ENCODE measurements around the gene IGF1R.

Gene IGF1R

GRCh38 chr15:98711810-98712209 is 63.5 kb downstream of the IGF1R start:
- no peak for DNase-seq

DNA sequence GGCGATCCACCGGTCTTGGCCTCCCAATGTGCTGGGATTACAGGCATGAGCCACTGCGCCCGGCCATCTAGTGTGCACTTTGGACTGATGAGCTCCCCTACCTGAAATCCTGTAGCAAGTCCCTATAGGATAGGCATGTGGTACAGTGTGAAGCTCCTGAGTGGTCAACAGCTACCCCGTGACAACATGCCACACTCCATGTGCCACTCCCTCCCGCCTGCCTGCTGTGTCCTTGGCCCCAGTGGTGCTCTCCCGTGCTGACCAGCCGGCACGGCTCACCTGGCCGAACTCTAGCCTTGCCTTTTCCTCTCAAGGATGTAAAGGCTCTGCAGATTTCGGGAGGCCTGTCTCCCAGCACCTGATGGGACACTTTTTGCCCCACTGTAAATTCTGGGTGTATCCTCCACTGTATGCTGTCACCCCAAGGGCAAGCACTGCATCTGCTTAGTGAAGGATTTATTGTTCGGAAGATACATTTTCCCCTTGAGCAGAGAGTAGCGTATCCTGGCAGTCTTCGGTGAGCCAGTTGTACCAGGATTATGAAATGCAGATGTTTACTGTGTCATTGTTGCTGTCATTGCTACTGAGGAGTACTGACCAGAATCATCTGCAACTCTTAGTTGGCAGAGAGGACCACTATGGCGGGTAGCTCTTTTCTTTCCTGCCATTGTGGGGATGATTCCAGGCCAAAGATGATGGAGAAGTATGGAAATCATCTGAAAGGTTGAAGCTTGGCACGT is 64.7 kb downstream of the IGF1R start:
- DNase-seq, result no peak

DNA sequence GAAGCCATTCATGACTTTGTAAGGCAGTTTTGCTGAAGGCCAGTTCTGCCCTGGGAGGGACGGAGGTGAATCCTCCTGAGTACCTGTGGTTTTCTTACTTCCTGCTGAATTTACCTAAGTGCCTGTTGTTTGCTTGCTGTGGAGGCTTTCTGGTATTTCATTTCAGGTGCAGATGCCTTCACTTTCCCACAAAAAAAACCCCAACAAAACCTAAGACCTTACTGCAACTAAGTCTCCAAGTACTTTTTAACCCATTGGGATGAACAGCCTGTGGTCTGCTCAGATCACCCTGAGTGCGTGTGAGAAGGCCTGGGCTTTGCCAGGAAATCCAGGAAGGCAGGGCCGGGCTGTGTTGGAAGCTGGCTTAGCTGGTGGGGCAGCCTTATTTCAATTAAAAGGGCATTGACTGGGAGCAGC is 65.3 kb downstream of the IGF1R start:
- no peak for DNase-seq

DNA sequence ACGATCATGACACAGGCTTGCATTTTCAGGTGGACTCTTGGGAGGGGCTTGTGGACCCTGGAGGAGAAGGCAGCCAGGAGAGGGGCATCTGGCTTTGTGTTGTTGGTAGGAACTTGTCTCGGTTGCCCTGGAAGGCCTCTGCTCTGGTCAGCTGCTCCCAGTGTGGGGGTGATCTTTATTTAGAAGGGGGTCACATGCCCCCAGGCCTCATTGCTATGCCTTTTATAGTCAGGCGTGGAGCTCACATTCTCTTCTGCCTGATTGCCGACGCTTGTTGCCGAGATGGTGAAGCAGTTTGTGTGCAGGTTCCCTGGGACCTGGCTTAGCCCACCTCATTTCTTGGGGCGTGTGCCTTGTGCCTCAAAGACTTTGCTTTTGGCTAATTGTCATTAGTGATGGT is 66.6 kb downstream of the IGF1R start:
- DNase-seq, result no peak

- no peak for DNase-seq
Observed at GRCh38 chr15:98715401-98715800, 67.1 kb downstream of the IGF1R start.

- no peak for DNase-seq
Observed at GRCh38 chr15:98715890-98716443, 67.6 kb downstream of the IGF1R start.

- no peak for DNase-seq
Observed at GRCh38 chr15:98717371-98717770, 69.0 kb downstream of the IGF1R start.

DNA sequence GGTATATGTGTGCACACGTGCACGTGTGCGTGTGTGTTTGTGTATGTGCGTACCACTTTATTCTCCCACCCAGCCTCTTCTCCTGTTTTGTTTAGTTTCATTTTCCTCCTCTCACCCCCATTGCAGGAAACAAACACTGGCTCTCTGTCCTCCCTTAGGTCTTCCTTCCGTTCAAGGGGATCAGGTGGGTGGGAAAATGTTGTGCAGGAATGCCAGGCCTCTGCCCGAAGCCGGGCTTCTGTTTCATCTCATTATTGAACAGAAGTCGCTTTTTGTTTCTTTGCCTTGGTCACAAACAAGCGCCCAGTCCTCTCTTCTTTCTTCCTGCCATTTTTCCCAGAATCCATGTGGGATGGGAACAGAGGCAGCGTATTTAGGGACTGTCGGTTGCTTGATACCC is 69.6 kb downstream of the IGF1R start:
- DNase-seq, result no peak

DNA sequence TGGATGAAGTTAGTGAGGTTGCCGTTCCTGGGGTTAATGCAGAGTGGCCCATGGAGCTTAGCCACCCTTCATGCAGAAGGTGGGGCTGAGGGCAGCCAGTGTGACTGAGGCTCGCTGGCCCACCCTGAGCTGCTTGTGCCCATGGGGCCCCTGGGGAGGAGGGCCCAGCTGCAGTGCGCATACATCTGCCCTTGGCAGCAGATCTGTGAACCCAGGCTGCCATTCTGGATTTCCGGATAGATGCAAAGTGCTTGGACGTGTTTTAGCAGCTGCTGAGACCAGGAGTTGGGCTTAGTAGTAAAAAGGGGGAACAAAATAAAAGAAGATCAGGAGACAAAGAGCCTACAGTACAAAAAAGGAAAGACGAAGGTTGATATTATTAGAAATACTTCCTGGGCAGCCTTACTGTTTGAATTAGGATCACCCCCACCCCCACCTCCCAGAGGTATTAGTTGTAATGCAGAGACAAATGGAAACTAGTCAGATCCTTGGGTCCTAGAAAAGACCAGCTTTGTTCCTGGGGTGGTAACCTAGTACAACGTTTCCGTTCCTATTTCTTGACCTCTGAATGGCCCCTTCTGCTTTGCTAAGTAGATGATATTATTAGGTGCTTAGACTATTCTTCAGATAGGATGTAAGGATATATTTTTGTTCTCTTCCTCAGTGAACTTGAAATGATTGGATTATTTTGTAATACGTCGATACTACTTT is 70.2 kb downstream of the IGF1R start:
- DNase-seq, result no peak

DNA sequence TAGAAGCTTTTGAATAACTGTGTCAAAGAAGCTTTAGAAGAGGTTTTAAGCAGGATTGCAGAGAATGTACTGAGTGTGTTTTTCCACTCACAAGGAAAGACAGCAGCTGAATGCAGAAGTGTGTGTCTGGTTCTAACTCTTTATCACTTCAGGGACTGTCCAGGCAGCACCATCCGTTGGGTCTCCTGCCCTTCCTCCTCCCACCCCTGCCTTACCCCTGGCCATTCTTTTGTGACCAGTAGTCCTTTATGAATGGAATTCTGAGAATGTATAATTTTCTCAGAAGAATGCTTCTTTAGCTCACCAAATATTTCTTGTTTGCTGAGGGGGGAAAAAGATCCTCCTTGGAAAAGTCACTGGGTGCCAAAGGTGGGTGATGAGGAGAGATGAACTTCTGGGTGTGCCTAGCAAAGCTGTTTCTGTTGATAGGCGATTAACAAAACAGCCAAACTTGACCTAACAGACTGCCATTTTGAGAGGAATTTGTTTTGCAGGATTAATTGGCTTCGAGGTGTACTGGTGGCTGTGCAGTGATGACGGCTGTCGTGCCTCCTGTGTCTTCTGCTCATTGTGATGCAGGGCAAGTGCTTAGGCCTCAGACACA is 70.9 kb downstream of the IGF1R start:
- peak; percentile 39 for DNase-seq

GRCh38 chr15:98720031-98720430 is 71.7 kb downstream of the IGF1R start:
- no peak for DNase-seq

GRCh38 chr15:98720577-98721565 is 72.5 kb downstream of the IGF1R start:
- peak; percentile 24 for DNase-seq

DNA sequence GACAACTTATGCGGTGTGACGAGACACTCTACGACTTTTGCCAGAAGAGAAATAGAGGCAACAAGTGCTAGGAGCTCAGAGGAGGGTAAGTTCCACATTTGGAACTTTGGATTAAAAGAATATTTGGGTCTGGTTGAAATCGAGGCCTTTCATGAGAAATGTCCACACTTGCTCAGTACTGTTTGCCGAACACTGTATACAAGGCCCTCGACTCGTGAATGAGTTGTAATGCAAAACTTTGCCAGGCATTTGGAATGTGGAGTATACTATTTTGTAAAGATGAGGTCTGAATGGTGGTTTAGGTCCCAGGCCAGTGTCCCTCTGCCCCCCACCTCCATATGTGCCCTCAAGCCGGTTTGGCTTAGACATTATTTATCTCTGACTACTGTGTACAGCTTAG is 73.9 kb downstream of the IGF1R start:
- no peak for DNase-seq

DNA sequence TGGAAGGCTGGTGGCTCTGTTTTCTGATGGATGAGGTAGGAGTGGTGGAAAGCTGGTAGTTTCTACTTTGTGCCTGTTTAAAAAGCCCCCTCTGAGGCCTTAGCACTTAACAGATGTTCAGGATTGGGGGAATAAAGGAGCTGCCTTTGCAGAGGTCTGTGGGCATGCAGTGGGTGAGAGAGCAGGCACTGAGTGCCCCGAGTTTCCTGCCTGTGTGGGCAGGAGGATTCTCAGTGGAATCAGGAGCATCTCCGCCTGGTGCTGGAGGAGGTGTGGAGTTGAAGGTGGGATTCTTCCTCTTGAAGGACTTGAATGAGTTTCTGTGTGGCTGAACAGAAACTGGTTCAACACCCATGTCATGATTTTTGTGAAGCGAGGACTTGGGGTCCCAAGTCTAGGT is 74.3 kb downstream of the IGF1R start:
- no peak for DNase-seq

DNA sequence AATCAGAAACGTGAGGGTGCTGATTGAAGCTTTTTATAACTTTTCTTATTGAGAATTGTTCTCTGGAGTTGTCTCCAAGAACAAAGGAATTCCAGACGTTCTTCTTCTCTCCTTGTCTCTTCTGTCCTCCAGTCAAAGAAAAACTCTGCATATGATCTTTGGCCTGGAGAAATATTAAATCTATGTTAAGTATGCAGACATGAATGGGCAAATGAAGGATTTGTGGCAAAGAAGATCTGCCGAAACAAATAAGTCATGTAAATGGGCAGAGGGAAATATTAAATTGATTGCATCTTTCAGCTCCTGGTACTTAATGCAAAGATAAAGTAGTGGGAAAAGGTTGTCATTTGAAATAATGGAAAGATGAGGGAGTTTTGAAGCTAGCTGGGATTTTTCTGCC is 74.9 kb downstream of the IGF1R start:
- peak; percentile 62 for DNase-seq

DNA sequence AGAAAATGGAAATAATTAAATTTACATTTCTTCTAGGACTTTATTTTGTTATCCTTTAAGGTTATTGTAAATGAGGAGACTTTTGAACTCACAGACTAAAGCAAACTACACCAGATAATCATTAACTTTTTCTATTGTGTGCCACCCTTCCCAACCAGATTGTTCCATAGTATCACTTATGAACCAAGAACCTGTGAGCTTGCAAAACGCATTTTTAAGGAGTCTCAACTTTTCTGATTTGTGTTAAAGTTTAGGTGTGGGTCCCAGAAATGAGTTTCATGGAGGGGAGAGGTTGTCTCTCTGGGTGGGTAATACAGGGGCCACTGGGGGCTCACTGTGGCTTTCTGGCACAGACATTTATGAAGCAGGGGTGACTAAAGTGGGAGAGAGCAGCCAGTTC is 75.7 kb downstream of the IGF1R start:
- DNase-seq, result no peak

DNA sequence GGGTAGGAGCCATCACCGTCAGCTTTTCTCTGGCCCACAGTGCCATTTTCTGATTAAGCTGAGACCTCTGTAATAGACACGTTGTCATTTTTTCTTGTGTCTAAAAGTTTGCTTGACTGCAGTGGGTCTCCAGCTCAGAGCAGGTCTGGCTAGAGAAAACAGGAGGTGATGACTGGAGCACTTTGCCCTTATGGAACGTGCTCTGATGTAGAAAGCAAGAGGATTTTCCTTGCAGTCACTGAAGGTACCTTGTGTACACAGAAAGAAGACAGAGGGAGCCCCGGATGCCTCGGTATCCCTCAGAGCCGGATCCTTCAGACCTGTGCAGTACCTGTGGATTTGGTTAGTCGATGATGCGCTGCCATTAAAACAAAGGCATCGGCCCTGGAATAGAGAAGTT is 76.2 kb downstream of the IGF1R start:
- DNase-seq, result no peak

- no peak for DNase-seq
Observed at GRCh38 chr15:98725874-98726273, 77.5 kb downstream of the IGF1R start.

DNA sequence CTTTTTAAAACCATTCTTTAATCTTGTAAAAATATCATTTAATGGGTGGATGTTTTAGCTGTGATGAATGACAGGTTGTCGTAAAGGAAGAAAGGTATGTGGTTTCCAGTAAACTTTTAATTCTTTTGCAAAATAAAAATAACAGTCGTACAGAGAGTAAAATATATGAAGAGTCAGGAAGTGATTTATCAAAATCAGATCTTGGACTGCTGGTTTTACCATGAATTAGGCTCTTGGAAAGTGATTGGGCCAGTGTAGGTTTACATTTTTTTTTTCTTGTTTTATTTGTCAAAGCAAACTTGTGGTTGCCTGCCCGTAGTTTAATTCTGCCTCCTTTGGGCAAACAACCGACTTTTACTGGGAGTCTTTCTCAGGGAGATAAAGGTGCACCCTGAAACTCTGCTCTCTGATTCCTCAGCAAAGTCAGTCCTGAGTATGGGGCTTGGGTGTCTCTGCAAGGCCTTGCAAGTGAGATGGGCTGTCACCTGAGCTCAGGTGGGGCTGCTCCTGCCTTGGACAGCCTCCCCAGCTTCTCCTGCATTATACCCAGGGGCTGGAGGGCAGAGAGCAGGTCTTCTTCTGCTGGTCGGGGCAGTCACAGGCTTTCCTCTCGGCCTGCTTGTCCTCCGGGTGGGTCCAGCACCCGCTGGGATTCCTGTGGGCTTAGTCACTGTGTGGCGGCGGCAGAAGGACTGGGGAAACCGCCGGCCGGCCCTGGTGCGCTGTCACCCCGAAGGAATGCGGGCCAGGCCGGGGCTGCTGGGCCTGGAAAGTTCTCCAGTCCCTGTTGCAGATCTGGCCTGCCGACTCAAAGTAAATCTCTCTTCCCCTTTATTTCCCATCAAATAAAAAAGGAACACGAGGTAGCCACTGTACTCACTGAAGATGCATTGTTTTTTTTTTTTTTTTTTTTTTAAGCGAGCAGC is 79.0 kb downstream of the IGF1R start:
- peak; percentile 96 for DNase-seq

DNA sequence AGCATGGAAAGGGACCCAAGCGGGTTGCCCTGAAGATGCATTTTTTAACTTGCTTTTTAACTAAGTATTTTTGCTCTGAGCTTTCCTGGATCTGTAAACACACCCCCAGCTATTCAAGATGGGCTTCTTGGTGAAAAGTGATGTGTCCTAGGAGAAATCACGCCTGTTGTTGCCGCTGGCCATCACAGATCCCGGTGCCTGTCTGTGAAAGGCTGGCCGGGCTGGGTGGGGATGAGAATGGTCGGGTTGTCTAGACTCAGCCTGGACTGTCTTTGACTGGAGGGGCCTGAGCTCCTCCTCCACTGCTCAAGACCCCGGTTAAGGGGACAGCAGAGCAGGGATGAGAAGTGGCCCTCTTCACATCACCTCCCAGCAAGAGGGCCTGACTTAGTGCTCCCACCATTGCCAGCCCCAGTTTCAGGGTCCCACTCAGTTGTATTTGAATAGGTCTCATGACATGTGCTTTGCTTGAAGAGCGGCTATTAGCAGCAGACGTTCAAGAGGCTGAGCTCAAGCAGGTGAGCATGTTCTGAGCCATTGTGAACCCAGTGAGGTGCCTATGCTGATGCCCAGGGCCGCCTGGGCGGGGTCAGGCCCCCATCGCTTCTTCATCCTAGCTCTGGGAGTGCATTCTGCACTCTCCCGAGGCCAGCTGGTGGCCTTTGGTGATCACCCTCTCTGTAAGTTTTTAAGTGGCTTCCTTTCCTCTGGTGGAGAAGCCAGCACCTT is 79.9 kb downstream of the IGF1R start:
- no peak for DNase-seq

- DNase-seq, result peak; percentile 40
Observed at GRCh38 chr15:98728811-98729160, 80.4 kb downstream of the IGF1R start.
